ENCODE measurements around the gene IFNA13. TPM values are rescaled to one million over a fixed set of nuclear protein-coding genes. Genes with fewer than 3 reads are reported as not detected.

The IFNA13 gene
- total RNA-seq, result not detected in 2 replicates
- long read RNA-seq, result 0 reads

- Mint-ChIP-seq H3K36me3 (ENCODE audit: unreplicated experiment) (no peaks in the 10 kb centered on the region), H3K4me3 (ENCODE audit: unreplicated experiment) (no peak within 1 kb of the TSS), H3K4me1 (ENCODE audit: unreplicated experiment) (no peaks in the 10 kb centered on the region), H3K27ac (ENCODE audit: unreplicated experiment) (no peak within 1 kb of the TSS), H3K9me3 (ENCODE audit: unreplicated experiment) (no peaks in the 10 kb centered on the region), H3K27me3 (ENCODE audit: unreplicated experiment) (peaks cover 44% of the 10 kb centered on the region)
- DNase-seq (ENCODE audit: extremely low spot score, unreplicated experiment), result no peak
- no peak for TF ChIP-seq CTCF (IDR thresholded peaks at IDR 0.05)
These were observed at the start of gene IFNA13 for GRCh38 chr9:21367957-21368356. Gene IFNA13, minus strand, starts transcription at chr9:21368057. Its CDS starts 47 bp downstream, at chr9:21368010.

- Mint-ChIP-seq H3K27ac (ENCODE audit: unreplicated experiment) (no peak overlapping the region), H3K27me3 (ENCODE audit: unreplicated experiment) (peaks cover 37% of the 10 kb centered on the region), H3K4me1 (ENCODE audit: unreplicated experiment) (no peaks in the 10 kb centered on the region), H3K4me3 (ENCODE audit: unreplicated experiment) (no peak overlapping the region), H3K9me3 (ENCODE audit: unreplicated experiment) (no peaks in the 10 kb centered on the region), H3K36me3 (ENCODE audit: unreplicated experiment) (no peaks in the 10 kb centered on the region)
- DNase-seq (ENCODE audit: extremely low spot score, unreplicated experiment), result no peak
- no peak for TF ChIP-seq CTCF (IDR thresholded peaks at IDR 0.05)
These were observed 47.8 kb upstream of the IFNA13 start for GRCh38 chr9:21415493-21416267.

GRCh38 chr9:21414220-21414940 lies 46.5 kb upstream of the IFNA13 start:
- no peak overlapping the region for H3K27ac Mint-ChIP-seq (ENCODE audit: unreplicated experiment)
- peaks cover 41% of the 10 kb centered on the region for H3K27me3 Mint-ChIP-seq (ENCODE audit: unreplicated experiment)
- no peak for TF ChIP-seq CTCF (IDR thresholded peaks at IDR 0.05)
- no peaks in the 10 kb centered on the region for H3K9me3 Mint-ChIP-seq (ENCODE audit: unreplicated experiment)
- DNase-seq (ENCODE audit: extremely low spot score, unreplicated experiment), result no peak
- H3K4me3 Mint-ChIP-seq (ENCODE audit: unreplicated experiment), result no peak overlapping the region
- H3K4me1 Mint-ChIP-seq (ENCODE audit: unreplicated experiment), result no peaks in the 10 kb centered on the region
- H3K36me3 Mint-ChIP-seq (ENCODE audit: unreplicated experiment), result no peaks in the 10 kb centered on the region

- H3K9me3 Mint-ChIP-seq (ENCODE audit: unreplicated experiment), result no peaks in the 10 kb centered on the region
- H3K36me3 Mint-ChIP-seq (ENCODE audit: unreplicated experiment), result no peaks in the 10 kb centered on the region
- peaks cover 46% of the 10 kb centered on the region for H3K27me3 Mint-ChIP-seq (ENCODE audit: unreplicated experiment)
- no peak for TF ChIP-seq CTCF (IDR thresholded peaks at IDR 0.05)
- no peak for DNase-seq (ENCODE audit: extremely low spot score, unreplicated experiment)
- H3K27ac Mint-ChIP-seq (ENCODE audit: unreplicated experiment), result no peak overlapping the region
- H3K4me1 Mint-ChIP-seq (ENCODE audit: unreplicated experiment), result no peaks in the 10 kb centered on the region
- H3K4me3 Mint-ChIP-seq (ENCODE audit: unreplicated experiment), result no peak overlapping the region
These were observed 45.8 kb upstream of the IFNA13 start for GRCh38 chr9:21413624-21414023.

- Mint-ChIP-seq H3K36me3 (ENCODE audit: unreplicated experiment) (no peaks in the 10 kb centered on the region), H3K9me3 (ENCODE audit: unreplicated experiment) (no peaks in the 10 kb centered on the region), H3K27ac (ENCODE audit: unreplicated experiment) (no peak overlapping the region), H3K4me1 (ENCODE audit: unreplicated experiment) (no peaks in the 10 kb centered on the region), H3K4me3 (ENCODE audit: unreplicated experiment) (no peak overlapping the region), H3K27me3 (ENCODE audit: unreplicated experiment) (peaks cover 46% of the 10 kb centered on the region)
- no peak for TF ChIP-seq CTCF (IDR thresholded peaks at IDR 0.05)
- no peak for DNase-seq (ENCODE audit: extremely low spot score, unreplicated experiment)
These were observed 45.3 kb upstream of the IFNA13 start for GRCh38 chr9:21413151-21413550.

All from osteocyte (in vitro differentiated cells).